Spleen (tissue), 11 donors: Measurements from ENCODE around the gene TCHP. TPM values are rescaled to one million over a fixed set of nuclear protein-coding genes. Genes with fewer than 3 reads are reported as not detected.

Experiments
- DNase-seq: peaks from one replicate; pipeline ENCODE4 v3.0.0-alpha.2; 2020
- H3K27ac ChIP-seq, 8 donors: fragments of 200-600 bp; sonication (generic) in 7 of 8; 1 replicate in 4 of 8; 2 replicates in 4 of 8; pipeline versions ENCODE4 v1.5.0 to v1.8.0; 2016 to 2021; ENCODE audit warnings: inconsistent platforms in 4 of 8, mild to moderate bottlenecking in 4 of 8, moderate library complexity in 1 of 8
- H3K27me3 ChIP-seq, 7 donors: fragments of 200-600 bp; sonication (generic) in 6 of 7; replicated peaks in 1 of 7; 1 replicate in 4 of 7; 2 replicates in 3 of 7; pipeline versions ENCODE4 v1.5.0 to v1.8.0; 2016 to 2021; ENCODE audit warnings: inconsistent platforms in 3 of 7, mild to moderate bottlenecking in 1 of 7
- H3K36me3 ChIP-seq, 6 donors: fragments of 200-600 bp; sonication (generic) in 5 of 6; 1 replicate in 4 of 6; 2 replicates in 2 of 6; pipeline versions ENCODE4 v1.5.0 to v1.8.0; 2016 to 2021; ENCODE audit warnings: inconsistent platforms in 2 of 6
- H3K4me1 ChIP-seq, 6 donors: fragments of 200-600 bp; sonication (generic) in 5 of 6; 1 replicate in 3 of 6; 2 replicates in 3 of 6; pipeline versions ENCODE4 v1.5.0 to v1.8.0; 2016 to 2021; ENCODE audit warnings: inconsistent platforms in 3 of 6
- H3K4me3 ChIP-seq, 8 donors: fragments of 200-600 bp; sonication (generic) in 7 of 8; 1 replicate in 4 of 8; 2 replicates in 4 of 8; pipeline versions ENCODE4 v1.5.0 to v1.8.0; 2016 to 2021; ENCODE audit warnings: inconsistent platforms in 4 of 8, mild to moderate bottlenecking in 4 of 8, moderate library complexity in 2 of 8
- H3K9me3 ChIP-seq, 8 donors: fragments of 200-600 bp; sonication (generic) in 7 of 8; 1 replicate in 4 of 8; 2 replicates in 4 of 8; pipeline versions ENCODE4 v1.5.0 to v1.8.0; 2016 to 2021; ENCODE audit warnings: inconsistent platforms in 4 of 8
- CTCF ChIP-seq, 11 experiments: fragments of 200-600 bp in 7 of 11; fragments of 450-650 bp in 4 of 11; sonication (generic) in 4 of 11; IDR thresholded peaks in 8 of 11; conservative IDR thresholded peaks in 3 of 11; 1 replicate in 7 of 11; 2 replicates in 4 of 11; pipeline versions ENCODE4 v1.4.0 to v1.8.0; 2016 to 2021; ENCODE audit warnings: antibody characterized with exemption in 11 of 11, inconsistent platforms in 4 of 11, mild to moderate bottlenecking in 1 of 11
- POLR2A ChIP-seq, 3 donors: fragments of 450-650 bp; IDR thresholded peaks; one replicate each; pipeline ENCODE4 v1.5.1; 2017; ENCODE audit warnings: antibody characterized with exemption in 3 of 3, mild to moderate bottlenecking in 1 of 3
- POLR2AphosphoS5 ChIP-seq, 3 donors: sonication (generic); formaldehyde crosslinking; IDR thresholded peaks; one replicate each; pipeline ENCODE4 v1.5.1; 2017; ENCODE audit warnings: antibody characterized with exemption in 3 of 3
- WGBS, 5 donors: extraction: QIAGEN DNeasy Blood & Tissue Kit in 3 of 5; methylation state at CpG; one replicate each; pipeline versions ENCODE4 v1.1.5 to v1.1.7; 2013 to 2018; 5-methylcytosine and 5-hydroxymethylcytosine counted together
- intact Hi-C: fragments of 100-400 bp; cut with DNase I; formaldehyde crosslinking; loops from one replicate; pipeline ENCODE4 v1.15.0; 2023; ENCODE audit warnings: low total_unique reads
- polyA plus RNA-seq, 3 donors: library from polyadenylated mRNA; stranded (reverse); fragments of 200-250 nt; gene quantifications; one replicate each; pipeline ENCODE4 v1.2.1, GENCODE V29; 2013
- total RNA-seq, 7 donors: library from RNA; depleted of rRNA in 3 of 7; stranded (reverse); fragments of >200 nt in 3 of 7; fragmentation: NEBNext Ultra II Directional in 4 of 7; extraction: Animal tissue kit (Norgen Biotek cat#: 25700) in 4 of 7; gene quantifications; one replicate each; pipeline versions ENCODE4 v1.1.0 to v1.2.1, GENCODE V29; 2016 to 2021
- donor health status: healthy with polysubstance abuse.
- donor health status: DM: no; HTN: no; CAD: no; lungs with moderate emphysema.
- donor health status: DM: no; HTN: no; CAD: no.
- donor health status: Bipolar disorder and iron deficiency.
- donor health status: healthy.
- donor health status: DM: no; HTN: no; CAD: no.
- donor health status: DM: yes; HTN: yes; CAD: no.

Gene TCHP
- total and polyA plus RNA-seq, 10 donors, result 7.3 to 35.9 (median 24.5) TPM

GRCh38 chr12:109947521-109947920 is 47.4 kb downstream of the TCHP start:
- Histone ChIP-seq H3K4me3 (no peak overlapping the region), H3K27ac (peak overlapping the region; percentile 37 to 76 (median 63)), H3K4me1 (peaks cover 25 to 75% (median 57%) of the 10 kb centered on the region in 6 donors), H3K9me3 (no peaks in the 10 kb centered on the region), H3K36me3 (peaks cover 4 to 100% (median 56%) of the 10 kb centered on the region in 6 donors), H3K27me3 (no peaks in the 10 kb centered on the region)
- WGBS, 5 donors, result 22 to 39% (median 35%) methylated on average over 3 of the region's 3 CpGs
- intact Hi-C loops, result no loop called here
- TF ChIP-seq CTCF (IDR thresholded peaks at IDR 0.05 in 8 of 11, conservative IDR thresholded peaks at IDR 0.05 in 3 of 11), result no peak
- no peak for TF ChIP-seq POLR2AphosphoS5 (IDR thresholded peaks at IDR 0.05)
- TF ChIP-seq POLR2A (IDR thresholded peaks at IDR 0.05), result no peak
- DNase-seq, result no peak

DNA sequence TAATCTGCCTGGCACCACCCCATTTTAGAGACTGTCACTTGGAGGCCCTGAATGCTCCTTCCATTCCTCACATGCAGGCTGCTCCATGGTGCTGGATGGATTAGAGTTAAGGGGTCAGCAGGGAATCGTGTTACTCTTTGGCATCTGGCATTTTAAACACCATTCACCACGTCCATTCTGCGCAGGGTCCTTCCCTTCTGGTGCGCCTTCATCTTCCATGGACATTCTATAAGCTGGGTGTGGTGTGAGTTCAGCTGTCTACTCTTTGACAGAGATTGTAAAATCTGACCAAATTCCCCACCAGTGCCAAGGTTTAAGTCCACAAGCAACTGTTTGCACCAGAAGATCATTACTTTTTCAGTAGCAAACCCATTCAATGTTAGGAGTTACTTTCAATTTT is 48.3 kb downstream of the TCHP start:
- peaks cover 25 to 83% (median 62%) of the 10 kb centered on the region in 6 donors for H3K4me1 ChIP-seq
- no peaks in the 10 kb centered on the region for H3K27me3 ChIP-seq
- no peak for TF ChIP-seq POLR2A (IDR thresholded peaks at IDR 0.05)
- no peak for TF ChIP-seq POLR2AphosphoS5 (IDR thresholded peaks at IDR 0.05)
- TF ChIP-seq CTCF (IDR thresholded peaks at IDR 0.05 in 8 of 11, conservative IDR thresholded peaks at IDR 0.05 in 3 of 11), result no peak
- no peaks in the 10 kb centered on the region for H3K9me3 ChIP-seq
- intact Hi-C loops, result no loop called here
- H3K27ac ChIP-seq, result peak overlapping the region in 7 of 8 donors; percentile 17 to 76 (median 64)
- DNase-seq, result no peak
- H3K4me3 ChIP-seq, result no peak overlapping the region
- peaks cover 4 to 100% (median 62%) of the 10 kb centered on the region in 6 donors for H3K36me3 ChIP-seq
- WGBS, 5 donors, result 90 to 95% (median 93%) methylated on average over 4 of the region's 4 CpGs

DNA sequence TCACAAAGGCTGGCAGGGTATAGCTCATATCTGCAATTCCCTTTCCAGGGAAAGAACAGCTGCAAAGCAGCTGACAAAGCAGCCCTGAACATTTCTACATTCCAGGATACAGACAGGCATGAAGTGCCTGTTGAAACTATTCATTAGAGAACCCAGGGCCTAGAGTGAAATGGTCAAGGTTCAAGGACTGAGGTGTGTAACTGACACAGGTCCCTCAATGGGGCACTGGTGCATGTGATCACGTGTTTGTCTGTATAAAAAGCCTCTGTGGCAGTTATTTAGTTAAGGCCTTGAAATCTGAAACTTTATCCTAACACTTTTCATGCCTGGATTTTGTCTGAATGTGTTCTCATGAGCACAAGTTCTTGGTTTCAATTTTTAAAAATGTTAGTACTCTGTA is 49.0 kb downstream of the TCHP start:
- H3K27me3 ChIP-seq, result no peaks in the 10 kb centered on the region
- no peak for DNase-seq
- intact Hi-C loops, result no loop called here
- peaks cover 25 to 80% (median 62%) of the 10 kb centered on the region in 6 donors for H3K4me1 ChIP-seq
- H3K4me3 ChIP-seq, result no peak overlapping the region
- TF ChIP-seq POLR2AphosphoS5 (IDR thresholded peaks at IDR 0.05) (no peak), POLR2A (IDR thresholded peaks at IDR 0.05) (no peak), CTCF (IDR thresholded peaks at IDR 0.05 in 8 of 11, conservative IDR thresholded peaks at IDR 0.05 in 3 of 11) (no peak)
- H3K9me3 ChIP-seq, result no peaks in the 10 kb centered on the region
- peaks cover 4 to 100% (median 68%) of the 10 kb centered on the region in 6 donors for H3K36me3 ChIP-seq
- peak overlapping the region; percentile 11 to 76 (median 63) for H3K27ac ChIP-seq
- WGBS, 5 donors, result 47 to 75% (median 55%) methylated on average over 1 of the region's 1 CpG

DNA sequence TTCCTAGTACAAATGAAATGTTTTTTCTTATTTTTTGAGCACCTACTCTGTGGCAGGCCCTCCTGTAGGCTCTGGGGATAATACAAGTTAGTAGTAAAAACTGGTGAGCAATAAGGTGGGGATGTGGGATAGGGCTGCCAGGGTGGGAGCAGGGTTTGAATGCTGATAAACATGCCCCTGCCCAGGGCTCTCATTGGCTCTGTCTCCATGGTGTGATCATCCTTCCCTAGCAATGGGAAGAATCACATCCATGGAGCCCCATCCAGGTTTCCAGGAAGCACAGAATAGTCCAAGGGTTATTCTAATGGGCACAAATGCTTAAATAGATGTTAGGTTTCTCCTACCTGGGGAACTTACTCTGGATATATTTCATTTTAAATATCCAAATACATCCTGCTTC is 50.6 kb downstream of the TCHP start:
- TF ChIP-seq CTCF (IDR thresholded peaks at IDR 0.05 in 8 of 11, conservative IDR thresholded peaks at IDR 0.05 in 3 of 11) (no peak), POLR2AphosphoS5 (IDR thresholded peaks at IDR 0.05) (no peak)
- no peak for DNase-seq
- no peak overlapping the region for H3K4me3 ChIP-seq
- peaks cover 25 to 65% (median 50%) of the 10 kb centered on the region in 6 donors for H3K4me1 ChIP-seq
- no peaks in the 10 kb centered on the region for H3K9me3 ChIP-seq
- intact Hi-C loops, result no loop called here
- no peaks in the 10 kb centered on the region for H3K27me3 ChIP-seq
- peaks cover 4 to 100% (median 80%) of the 10 kb centered on the region in 6 donors for H3K36me3 ChIP-seq
- H3K27ac ChIP-seq, result peak overlapping the region in 4 of 8 donors; percentile 62 to 71 (median 66)
